Dermis microvascular lymphatic vessel endothelial cell (primary cell): ENCODE data around the gene FRMD4A. TPM values are rescaled to one million over a fixed set of nuclear protein-coding genes. Genes with fewer than 3 reads are reported as not detected.
"Not testable (repeated sequence)": the region's sequence is repeated elsewhere in the genome, so short reads cannot be mapped to it uniquely, and the experiment has no call there.

Source experiments
- DNase-seq, 2 donors: peaks; one replicate each; pipeline versions ENCODE4 v3.0.0 to v3.0.0-alpha.2; 2010; ENCODE audit warnings: low read depth in 2 of 2
- total RNA-seq: library from RNA; depleted of rRNA; stranded (reverse); fragments of >200 nt; gene quantifications from 2 replicates; pipeline ENCODE4 v1.2.1, GENCODE V29; 2014

Gene FRMD4A
- total RNA-seq, 1 donor from 2014 or later: 16.3 TPM

GRCh38 chr10:14060320-14061070 lies 270.2 kb downstream of the FRMD4A start:
- DNase-seq: no peak

- DNase-seq: peak in 1 of 2 donors; percentile 25
Measured at GRCh38 chr10:14056610-14057332, 274.0 kb downstream of the FRMD4A start.

- DNase-seq: peak in 1 of 2 donors; percentile 31
Measured at GRCh38 chr10:14052931-14053330, 277.8 kb downstream of the FRMD4A start.

GRCh38 chr10:14050598-14050997 lies 280.1 kb downstream of the FRMD4A start:
- no peak for DNase-seq

- peak; percentile 87 to 93 for DNase-seq
Measured at GRCh38 chr10:14048930-14049613, 281.7 kb downstream of the FRMD4A start.

- no peak for DNase-seq
Measured at GRCh38 chr10:14047431-14047830, 283.3 kb downstream of the FRMD4A start.

- not testable (repeated sequence) for DNase-seq
Measured at GRCh38 chr10:14042051-14042450, 288.7 kb downstream of the FRMD4A start.

- DNase-seq: no peak
Measured at GRCh38 chr10:14040787-14041631, 289.7 kb downstream of the FRMD4A start.

- no peak for DNase-seq
Measured at GRCh38 chr10:14039968-14040668, 290.6 kb downstream of the FRMD4A start.

GRCh38 chr10:14036233-14036632 lies 294.5 kb downstream of the FRMD4A start:
- DNase-seq: peak in 1 of 2 donors; percentile 61

- DNase-seq: no peak
Measured at GRCh38 chr10:14035506-14035905, 295.2 kb downstream of the FRMD4A start.

GRCh38 chr10:14032406-14032998 lies 298.2 kb downstream of the FRMD4A start:
- DNase-seq: peak in 1 of 2 donors; percentile 72

GRCh38 chr10:14026325-14026724 lies 304.4 kb downstream of the FRMD4A start:
- DNase-seq: no peak

- no peak for DNase-seq
Measured at GRCh38 chr10:14025283-14026189, 305.2 kb downstream of the FRMD4A start.

GRCh38 chr10:14024329-14025202 lies 306.2 kb downstream of the FRMD4A start:
- DNase-seq: no peak

- no peak for DNase-seq
Measured at GRCh38 chr10:14023673-14024328, 306.9 kb downstream of the FRMD4A start.

GRCh38 chr10:14022954-14023672 lies 307.6 kb downstream of the FRMD4A start:
- no peak for DNase-seq
